Measurements from ENCODE around the gene SHISA9. TPM values are rescaled to one million over a fixed set of nuclear protein-coding genes. Genes with fewer than 3 reads are reported as not detected.

Gene SHISA9
- total RNA-seq, 1 donor from 2014 or later = not detected

GRCh38 chr16:13068912-13069583, 167.7 kb downstream of the SHISA9 start:
- no peak for DNase-seq (ENCODE audit: low read depth, low spot score)

DNA sequence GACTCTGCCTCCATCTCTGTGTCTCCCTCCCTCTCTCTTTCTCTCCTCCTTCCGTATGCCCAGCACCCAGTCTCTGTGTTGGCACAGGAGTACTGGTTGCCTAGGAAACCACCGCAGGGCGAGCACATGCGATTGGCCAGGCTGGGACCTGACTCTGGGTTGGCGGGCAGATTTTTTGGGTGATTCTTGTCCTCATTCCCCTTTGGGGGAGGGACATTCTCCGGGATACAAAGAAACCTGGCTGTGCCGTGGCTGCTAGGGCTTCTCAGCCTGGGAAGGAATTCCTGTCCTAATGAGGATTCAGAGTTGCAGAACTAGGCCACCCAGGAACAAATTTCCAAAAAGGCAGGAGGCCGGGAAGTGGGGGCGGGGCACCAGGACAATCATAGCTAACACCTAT, 168.9 kb downstream of the SHISA9 start:
- DNase-seq (ENCODE audit: low read depth, low spot score) = no peak

- no peak for DNase-seq (ENCODE audit: low read depth, low spot score)
Measured at GRCh38 chr16:13076878-13077277, 175.5 kb downstream of the SHISA9 start.

GRCh38 chr16:13077816-13078215, 176.4 kb downstream of the SHISA9 start:
- no peak for DNase-seq (ENCODE audit: low read depth, low spot score)

DNA sequence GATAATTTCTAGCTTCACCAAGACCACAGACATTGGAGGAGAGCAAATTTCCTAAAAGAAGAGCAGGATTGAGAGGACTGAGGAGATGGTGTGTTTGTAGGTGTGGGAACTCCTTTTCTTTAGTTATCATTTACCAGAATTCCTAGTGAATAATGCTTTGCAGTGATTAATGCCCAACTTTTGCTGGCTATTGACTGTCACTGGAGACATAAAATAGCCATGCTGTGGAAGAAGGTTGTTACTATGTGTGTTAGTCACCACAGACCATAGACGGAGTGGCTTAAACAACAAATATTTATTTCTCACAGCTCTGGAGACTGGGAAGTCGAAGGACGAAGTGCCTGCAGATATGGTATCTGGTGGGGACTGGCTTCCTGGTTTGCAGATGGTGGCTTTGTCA, 179.1 kb downstream of the SHISA9 start:
- DNase-seq (ENCODE audit: low read depth, low spot score) = no peak

- no peak for DNase-seq (ENCODE audit: low read depth, low spot score)
Measured at GRCh38 chr16:13081825-13082331, 180.5 kb downstream of the SHISA9 start.

DNA sequence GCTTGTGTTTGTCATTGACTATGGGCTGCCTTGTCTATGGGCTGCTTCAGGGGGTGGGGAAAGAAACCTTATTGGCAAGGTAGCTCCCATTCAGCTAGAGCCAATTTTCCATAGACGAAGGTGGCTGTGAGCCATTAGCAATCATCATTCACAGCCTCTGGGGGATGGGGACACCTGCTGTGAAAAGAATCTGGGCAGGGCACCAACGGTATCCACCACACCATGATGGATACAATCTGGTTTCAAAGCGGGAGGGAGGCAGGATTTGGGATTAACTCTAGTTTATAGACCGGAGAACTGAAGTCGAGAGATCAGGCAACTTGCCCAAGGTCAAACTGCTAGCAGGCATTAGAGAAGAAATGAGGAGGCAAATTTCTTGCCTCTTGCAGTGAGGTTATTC, 182.3 kb downstream of the SHISA9 start:
- DNase-seq (ENCODE audit: low read depth, low spot score) = no peak

DNA sequence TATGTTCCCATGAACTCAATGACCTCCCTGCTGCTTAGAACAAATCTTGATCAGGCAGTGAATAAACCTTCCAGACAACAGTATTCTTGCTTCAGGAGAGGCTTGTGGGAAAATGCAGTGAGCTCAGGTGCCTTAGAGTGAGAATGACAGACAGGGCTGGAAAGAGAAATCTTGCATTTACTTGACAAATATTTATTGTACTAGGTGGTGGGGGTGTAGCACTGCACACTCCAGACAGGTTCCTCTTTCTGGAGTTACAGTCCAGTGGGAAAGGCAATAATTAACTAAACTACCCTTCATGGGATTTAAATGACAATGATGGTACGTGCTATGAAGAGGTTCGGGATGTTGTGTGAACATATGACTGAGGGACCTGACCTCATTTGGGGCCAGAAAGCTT, 182.9 kb downstream of the SHISA9 start:
- no peak for DNase-seq (ENCODE audit: low read depth, low spot score)

DNA sequence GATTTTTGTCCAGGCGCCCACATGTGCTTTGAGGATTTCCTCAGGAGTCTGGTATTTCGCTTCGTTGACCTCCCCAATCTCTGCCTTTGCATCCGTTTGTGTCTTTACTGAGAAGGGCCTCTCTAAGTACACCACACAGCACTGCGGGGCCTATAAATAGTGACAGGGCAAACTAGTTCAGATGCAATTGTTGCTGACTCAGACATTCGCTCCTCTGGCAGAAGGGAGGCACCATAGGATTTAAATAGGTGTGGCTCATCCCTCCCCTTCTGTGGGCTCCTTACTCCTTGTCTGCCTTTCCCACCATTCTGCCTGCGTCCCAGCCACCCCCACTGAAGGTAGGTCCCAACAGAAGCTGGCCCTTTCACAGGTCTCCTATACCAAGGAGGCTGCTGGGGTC, 192.3 kb downstream of the SHISA9 start:
- no peak for DNase-seq (ENCODE audit: low read depth, low spot score)

DNA sequence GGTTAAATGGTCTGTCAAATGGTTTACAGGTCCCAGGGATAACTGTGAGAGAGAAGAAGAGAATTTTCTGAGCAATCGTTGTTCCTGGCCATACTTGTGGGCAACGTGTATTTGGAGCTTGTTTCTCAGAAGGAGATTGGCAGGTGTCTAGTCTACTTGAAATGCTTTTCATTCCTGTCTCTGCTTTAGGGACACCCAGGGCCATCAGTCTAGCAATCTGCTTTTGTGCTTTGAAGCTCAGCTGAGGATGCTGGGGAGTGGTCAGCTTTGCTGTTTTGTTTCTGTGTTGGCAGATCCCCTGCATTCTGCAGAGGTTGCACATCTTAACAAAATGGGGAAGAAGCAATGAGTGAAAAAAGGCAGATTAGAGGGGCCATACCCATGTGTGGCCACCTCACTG, 193.7 kb downstream of the SHISA9 start:
- no peak for DNase-seq (ENCODE audit: low read depth, low spot score)

DNA sequence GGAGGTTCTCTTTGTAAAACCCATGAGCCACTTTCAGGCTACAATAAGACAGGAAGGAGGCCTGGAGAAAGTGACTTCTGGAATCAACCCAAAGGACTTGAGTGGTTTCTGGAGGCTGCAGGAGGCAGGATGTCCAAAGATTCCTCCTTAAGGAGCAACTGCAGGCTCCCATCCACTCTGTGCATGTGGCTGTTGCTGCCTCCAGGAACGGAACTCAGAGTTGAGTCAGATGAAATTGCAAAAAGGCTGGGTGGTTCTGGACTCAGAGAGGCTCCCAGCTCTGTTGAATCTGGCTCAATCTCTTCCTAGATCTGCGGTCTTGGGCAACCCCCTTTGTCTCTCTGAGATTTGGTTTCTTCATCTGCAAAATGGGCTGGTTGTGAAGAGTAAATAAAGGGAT, 197.1 kb downstream of the SHISA9 start:
- DNase-seq (ENCODE audit: low read depth, low spot score) = no peak

- no peak for DNase-seq (ENCODE audit: low read depth, low spot score)
Measured at GRCh38 chr16:13099822-13100221, 198.4 kb downstream of the SHISA9 start.

DNA sequence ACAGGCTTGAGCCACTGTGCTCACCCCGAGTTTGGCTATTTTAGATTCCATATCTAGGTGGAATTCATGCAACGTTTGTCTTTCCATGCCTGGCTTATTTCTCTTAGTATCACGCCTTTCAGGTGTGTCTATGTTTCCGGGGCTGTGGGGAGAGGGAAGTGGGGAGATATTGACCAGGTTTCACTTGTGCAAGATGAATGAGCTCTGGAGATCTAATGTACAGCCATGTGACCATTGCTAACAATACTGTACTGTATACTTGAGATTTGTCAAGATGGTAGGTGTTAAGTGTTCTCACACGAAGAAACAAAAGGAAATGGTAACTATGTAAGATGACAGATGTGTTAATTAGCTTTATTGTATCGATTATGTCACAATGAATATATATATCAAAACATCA, 199.6 kb downstream of the SHISA9 start:
- DNase-seq (ENCODE audit: low read depth, low spot score) = no peak

- no peak for DNase-seq (ENCODE audit: low read depth, low spot score)
Measured at GRCh38 chr16:13101828-13102227, 200.4 kb downstream of the SHISA9 start.

- DNase-seq (ENCODE audit: low read depth, low spot score) = no peak
Measured at GRCh38 chr16:13102401-13102800, 201.0 kb downstream of the SHISA9 start.

- DNase-seq (ENCODE audit: low read depth, low spot score) = no peak
Measured at GRCh38 chr16:13103831-13104530, 202.6 kb downstream of the SHISA9 start.

GRCh38 chr16:13104772-13105171, 203.4 kb downstream of the SHISA9 start:
- no peak for DNase-seq (ENCODE audit: low read depth, low spot score)

- DNase-seq (ENCODE audit: low read depth, low spot score) = no peak
Measured at GRCh38 chr16:13105427-13105826, 204.0 kb downstream of the SHISA9 start.

GRCh38 chr16:13106464-13106863, 205.1 kb downstream of the SHISA9 start:
- DNase-seq (ENCODE audit: low read depth, low spot score) = no peak

GRCh38 chr16:13108126-13108525, 206.7 kb downstream of the SHISA9 start:
- DNase-seq (ENCODE audit: low read depth, low spot score) = no peak

- no peak for DNase-seq (ENCODE audit: low read depth, low spot score)
Measured at GRCh38 chr16:13109171-13109570, 207.8 kb downstream of the SHISA9 start.

GRCh38 chr16:13110124-13110796, 208.9 kb downstream of the SHISA9 start:
- no peak for DNase-seq (ENCODE audit: low read depth, low spot score)

All from pulmonary artery endothelial cell (primary cell).